ENCODE results near the gene COL5A1.

COL5A1 gene

GRCh38 chr9:134774410-134774809 is 132.8 kb downstream of the COL5A1 start:
- Histone ChIP-seq H3K4me2 (ENCODE audit: low read length) (no peak overlapping the region), H3K9ac (ENCODE audit: low read length) (no peak overlapping the region), H3K4me3 (ENCODE audit: low read length) (no peak overlapping the region), H4K20me1 (ENCODE audit: insufficient read depth, low read length) (no peaks in the 10 kb centered on the region), H2AFZ (ENCODE audit: low read depth, low read length) (no peak overlapping the region), H3K9me3 (ENCODE audit: insufficient read depth, low read length) (no peaks in the 10 kb centered on the region), H3K79me2 (ENCODE audit: low read length) (no peaks in the 10 kb centered on the region), H3K4me1 (ENCODE audit: low read length) (peaks cover 33% of the 10 kb centered on the region), H3K27ac (ENCODE audit: low read length) (no peak overlapping the region), H3K27me3 (ENCODE audit: low read depth, low read length) (peaks cover 25% of the 10 kb centered on the region), H3K36me3 (replicated peaks; ENCODE audit: low read depth, low read length) (no peaks in the 10 kb centered on the region)
- TF ChIP-seq, protein P1, sequence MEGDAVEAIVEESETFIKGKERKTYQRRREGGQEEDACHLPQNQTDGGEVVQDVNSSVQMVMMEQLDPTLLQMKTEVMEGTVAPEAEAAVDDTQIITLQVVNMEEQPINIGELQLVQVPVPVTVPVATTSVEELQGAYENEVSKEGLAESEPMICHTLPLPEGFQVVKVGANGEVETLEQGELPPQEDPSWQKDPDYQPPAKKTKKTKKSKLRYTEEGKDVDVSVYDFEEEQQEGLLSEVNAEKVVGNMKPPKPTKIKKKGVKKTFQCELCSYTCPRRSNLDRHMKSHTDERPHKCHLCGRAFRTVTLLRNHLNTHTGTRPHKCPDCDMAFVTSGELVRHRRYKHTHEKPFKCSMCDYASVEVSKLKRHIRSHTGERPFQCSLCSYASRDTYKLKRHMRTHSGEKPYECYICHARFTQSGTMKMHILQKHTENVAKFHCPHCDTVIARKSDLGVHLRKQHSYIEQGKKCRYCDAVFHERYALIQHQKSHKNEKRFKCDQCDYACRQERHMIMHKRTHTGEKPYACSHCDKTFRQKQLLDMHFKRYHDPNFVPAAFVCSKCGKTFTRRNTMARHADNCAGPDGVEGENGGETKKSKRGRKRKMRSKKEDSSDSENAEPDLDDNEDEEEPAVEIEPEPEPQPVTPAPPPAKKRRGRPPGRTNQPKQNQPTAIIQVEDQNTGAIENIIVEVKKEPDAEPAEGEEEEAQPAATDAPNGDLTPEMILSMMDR (IDR thresholded peaks at IDR 0.05; ENCODE audit: low read depth, low read length) = no peak
- TF ChIP-seq EZH2phosphoT487 (IDR thresholded peaks at IDR 0.05; ENCODE audit: low read depth) = no peak

- Histone ChIP-seq H3K27ac (ENCODE audit: low read length) (no peak overlapping the region), H3K4me1 (ENCODE audit: low read length) (peaks cover 33% of the 10 kb centered on the region), H3K4me2 (ENCODE audit: low read length) (no peak overlapping the region), H3K27me3 (ENCODE audit: low read depth, low read length) (peaks cover 25% of the 10 kb centered on the region), H4K20me1 (ENCODE audit: insufficient read depth, low read length) (no peaks in the 10 kb centered on the region), H3K9me3 (ENCODE audit: insufficient read depth, low read length) (no peaks in the 10 kb centered on the region), H3K79me2 (ENCODE audit: low read length) (no peaks in the 10 kb centered on the region), H3K4me3 (ENCODE audit: low read length) (no peak overlapping the region), H3K36me3 (replicated peaks; ENCODE audit: low read depth, low read length) (no peaks in the 10 kb centered on the region), H2AFZ (ENCODE audit: low read depth, low read length) (no peak overlapping the region), H3K9ac (ENCODE audit: low read length) (no peak overlapping the region)
- no peak for TF ChIP-seq EZH2phosphoT487 (IDR thresholded peaks at IDR 0.05; ENCODE audit: low read depth)
- TF ChIP-seq, protein P1 (IDR thresholded peaks at IDR 0.05; ENCODE audit: low read depth, low read length) = no peak
Measured at GRCh38 chr9:134775081-134775951, 133.7 kb downstream of the COL5A1 start.

DNA sequence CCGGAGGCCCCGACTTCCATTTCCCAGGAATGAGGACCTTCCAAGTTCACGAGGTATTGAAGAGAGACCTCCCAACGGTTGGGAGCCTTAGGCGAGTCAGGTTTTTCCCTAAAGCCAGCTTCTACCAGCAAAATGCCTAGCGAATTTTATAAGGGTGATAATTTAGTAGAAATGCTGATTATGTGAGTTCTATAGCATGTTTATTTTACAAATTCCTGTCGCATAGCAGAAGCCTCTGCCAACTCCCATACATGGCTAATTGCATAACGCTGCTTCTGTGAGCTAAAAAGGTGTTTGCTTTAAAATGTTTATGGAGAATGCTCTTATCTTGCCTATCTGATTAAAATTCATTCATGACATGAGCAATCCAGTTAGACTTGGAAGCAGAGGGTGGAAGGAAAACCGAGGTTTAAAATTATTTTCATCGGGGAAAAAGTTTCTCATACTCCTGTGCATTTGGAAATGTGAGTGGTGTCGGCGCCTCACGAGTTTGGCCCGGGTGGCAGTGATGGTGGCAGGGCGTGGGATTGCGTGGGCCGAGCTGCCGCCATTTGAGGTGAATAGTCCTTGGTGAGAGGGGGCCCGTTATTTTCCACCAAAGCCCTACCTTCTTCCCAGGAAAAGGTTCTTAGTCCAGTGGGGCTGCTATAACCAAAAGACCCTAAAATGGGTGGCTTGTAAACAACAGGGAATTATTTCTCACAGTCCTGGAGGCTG is 134.6 kb downstream of the COL5A1 start:
- H4K20me1 ChIP-seq (ENCODE audit: insufficient read depth, low read length) = no peaks in the 10 kb centered on the region
- H3K9me3 ChIP-seq (ENCODE audit: insufficient read depth, low read length) = no peaks in the 10 kb centered on the region
- H3K27ac ChIP-seq (ENCODE audit: low read length) = no peak overlapping the region
- no peak overlapping the region for H3K4me2 ChIP-seq (ENCODE audit: low read length)
- no peak overlapping the region for H3K4me3 ChIP-seq (ENCODE audit: low read length)
- H3K9ac ChIP-seq (ENCODE audit: low read length) = no peak overlapping the region
- H3K36me3 ChIP-seq (replicated peaks; ENCODE audit: low read depth, low read length) = no peaks in the 10 kb centered on the region
- no peak overlapping the region for H2AFZ ChIP-seq (ENCODE audit: low read depth, low read length)
- TF ChIP-seq, protein P1 (IDR thresholded peaks at IDR 0.05; ENCODE audit: low read depth, low read length) = no peak
- TF ChIP-seq EZH2phosphoT487 (IDR thresholded peaks at IDR 0.05; ENCODE audit: low read depth) = no peak
- peaks cover 29% of the 10 kb centered on the region for H3K4me1 ChIP-seq (ENCODE audit: low read length)
- peaks cover 25% of the 10 kb centered on the region for H3K27me3 ChIP-seq (ENCODE audit: low read depth, low read length)
- no peaks in the 10 kb centered on the region for H3K79me2 ChIP-seq (ENCODE audit: low read length)

- Histone ChIP-seq H3K36me3 (replicated peaks; ENCODE audit: low read depth, low read length) (no peaks in the 10 kb centered on the region), H3K4me2 (ENCODE audit: low read length) (no peak overlapping the region), H2AFZ (ENCODE audit: low read depth, low read length) (no peak overlapping the region), H4K20me1 (ENCODE audit: insufficient read depth, low read length) (no peaks in the 10 kb centered on the region), H3K9ac (ENCODE audit: low read length) (no peak overlapping the region), H3K4me3 (ENCODE audit: low read length) (no peak overlapping the region), H3K9me3 (ENCODE audit: insufficient read depth, low read length) (no peaks in the 10 kb centered on the region), H3K79me2 (ENCODE audit: low read length) (no peaks in the 10 kb centered on the region), H3K27ac (ENCODE audit: low read length) (no peak overlapping the region), H3K4me1 (ENCODE audit: low read length) (peaks cover 28% of the 10 kb centered on the region), H3K27me3 (ENCODE audit: low read depth, low read length) (peaks cover 25% of the 10 kb centered on the region)
- TF ChIP-seq, protein P1 (IDR thresholded peaks at IDR 0.05; ENCODE audit: low read depth, low read length) = no peak
- no peak for TF ChIP-seq EZH2phosphoT487 (IDR thresholded peaks at IDR 0.05; ENCODE audit: low read depth)
Measured at GRCh38 chr9:134777153-134777552, 135.6 kb downstream of the COL5A1 start.
